ENCODE data around the gene WDR88.

DNA sequence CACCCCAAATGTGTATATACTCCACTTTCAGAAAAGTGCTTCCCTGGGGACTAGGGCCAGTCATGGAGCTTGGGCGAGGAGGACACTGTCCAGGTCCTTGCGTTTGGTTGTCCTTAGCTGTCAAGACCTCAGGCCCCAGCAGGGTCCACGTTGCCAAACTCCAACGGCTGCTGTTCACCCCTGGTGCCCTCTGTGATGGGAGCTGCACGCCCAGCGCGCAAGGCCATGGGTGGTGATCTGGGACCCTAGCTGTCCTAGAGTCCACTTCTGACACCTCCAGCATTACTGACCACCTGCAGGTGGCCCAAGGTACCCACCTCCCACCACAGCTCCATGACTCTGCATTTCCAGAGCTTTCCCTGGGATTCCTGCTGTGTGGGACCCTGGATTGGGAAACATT is 66.3 kb downstream of the WDR88 start:
- TF ChIP-seq POLR2A (IDR thresholded peaks at IDR 0.05) (no peak), EP300 (IDR thresholded peaks at IDR 0.05) (no peak), POLR2AphosphoS5 (IDR thresholded peaks at IDR 0.05) (no peak)
- TF ChIP-seq, protein P1, sequence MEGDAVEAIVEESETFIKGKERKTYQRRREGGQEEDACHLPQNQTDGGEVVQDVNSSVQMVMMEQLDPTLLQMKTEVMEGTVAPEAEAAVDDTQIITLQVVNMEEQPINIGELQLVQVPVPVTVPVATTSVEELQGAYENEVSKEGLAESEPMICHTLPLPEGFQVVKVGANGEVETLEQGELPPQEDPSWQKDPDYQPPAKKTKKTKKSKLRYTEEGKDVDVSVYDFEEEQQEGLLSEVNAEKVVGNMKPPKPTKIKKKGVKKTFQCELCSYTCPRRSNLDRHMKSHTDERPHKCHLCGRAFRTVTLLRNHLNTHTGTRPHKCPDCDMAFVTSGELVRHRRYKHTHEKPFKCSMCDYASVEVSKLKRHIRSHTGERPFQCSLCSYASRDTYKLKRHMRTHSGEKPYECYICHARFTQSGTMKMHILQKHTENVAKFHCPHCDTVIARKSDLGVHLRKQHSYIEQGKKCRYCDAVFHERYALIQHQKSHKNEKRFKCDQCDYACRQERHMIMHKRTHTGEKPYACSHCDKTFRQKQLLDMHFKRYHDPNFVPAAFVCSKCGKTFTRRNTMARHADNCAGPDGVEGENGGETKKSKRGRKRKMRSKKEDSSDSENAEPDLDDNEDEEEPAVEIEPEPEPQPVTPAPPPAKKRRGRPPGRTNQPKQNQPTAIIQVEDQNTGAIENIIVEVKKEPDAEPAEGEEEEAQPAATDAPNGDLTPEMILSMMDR (IDR thresholded peaks at IDR 0.05), result no peak
